Renal cortex interstitium (tissue), 15 donors: Measurements from ENCODE around the gene RBM44. TPM values are rescaled to one million over a fixed set of nuclear protein-coding genes. Genes with fewer than 3 reads are reported as not detected.
"Not testable (repeated sequence)": the region's sequence is repeated elsewhere in the genome, so short reads cannot be mapped to it uniquely, and the experiment has no call there.

Source experiments
- DNase-seq, 11 donors: peaks; one replicate each; pipeline ENCODE4 v3.0.0-alpha.2; 2013; ENCODE audit warnings: low read depth in 9 of 11, low spot score in 4 of 11; ENCODE audit errors: extremely low read depth in 1 of 11
- long read RNA-seq, 16 experiments: transcript quantifications; one replicate each; lab custom pipeline, GENCODE V29; 2026
- polyA plus RNA-seq, 3 donors: library from polyadenylated mRNA; unstranded; fragments of 120-200 nt; gene quantifications; one replicate each; pipeline ENCODE4 v1.2.1, GENCODE V29; 2013; ENCODE audit not compliant: insufficient read length in 3 of 3

RBM44 gene, protein sequence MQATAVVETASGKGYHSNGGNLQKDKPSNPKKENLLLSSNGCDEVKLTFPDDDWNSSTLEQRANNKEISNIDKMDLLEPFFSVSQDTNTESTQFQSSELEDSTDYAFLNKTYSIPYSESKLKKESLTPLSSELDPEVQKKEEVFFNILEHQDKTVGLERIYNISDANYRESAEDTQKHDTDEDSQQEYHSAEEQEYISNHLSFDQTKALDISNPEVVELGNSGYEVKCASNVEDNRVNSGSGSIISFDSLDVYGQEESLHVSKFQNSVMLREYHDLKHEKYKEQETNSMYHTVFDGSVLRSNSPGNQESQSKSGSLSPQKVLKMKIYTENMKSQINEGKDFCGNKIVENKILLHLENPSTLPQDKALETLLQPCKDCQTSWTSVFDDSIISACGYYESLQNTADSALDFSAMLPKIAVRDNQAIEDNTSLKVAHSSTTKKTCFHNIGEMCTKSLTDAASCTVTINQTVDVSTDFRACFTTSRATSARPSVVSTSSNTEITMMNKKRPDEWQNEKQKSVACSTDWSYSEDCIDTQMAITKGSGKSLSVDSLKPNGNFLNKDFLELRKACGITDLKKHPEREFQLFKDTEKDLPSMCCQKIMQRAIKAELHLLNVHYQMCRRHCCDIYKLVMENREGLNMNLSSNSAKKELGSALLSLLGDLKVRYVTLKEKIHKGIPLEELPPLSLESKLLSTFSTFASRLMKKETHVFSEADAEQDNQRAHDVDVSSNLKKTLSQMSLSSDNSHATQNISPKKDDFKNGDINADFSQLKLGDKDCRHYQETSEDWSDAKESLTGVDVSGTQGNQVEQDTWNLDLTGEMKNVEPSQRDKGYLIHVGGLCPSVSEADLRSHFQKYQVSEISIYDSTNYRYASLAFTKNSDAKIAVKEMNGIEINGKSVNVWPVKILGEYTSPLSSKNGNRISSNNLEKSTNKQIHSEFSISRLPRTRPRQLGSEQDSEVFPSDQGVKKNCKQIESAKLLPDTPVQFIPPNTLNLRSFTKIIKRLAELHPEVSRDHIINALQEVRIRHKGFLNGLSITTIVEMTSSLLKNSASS
- under 1 TPM; 0.53 to 0.70 (median 0.56) TPM for polyA plus RNA-seq
- long read RNA-seq, donor 1: 0 reads
- long read RNA-seq, donor 2: 0 reads
- long read RNA-seq, donor 3: 0 reads
- long read RNA-seq, donor 4: 0 reads
- long read RNA-seq, donor 5: 0 reads
- long read RNA-seq, donor 6: 0 reads
- long read RNA-seq, donor 7: 0 reads
- long read RNA-seq, donor 8: 0 reads
- long read RNA-seq, donor 9: 0 reads
- long read RNA-seq, donor 10: 0 reads
- long read RNA-seq, donor 11: 0 reads
- long read RNA-seq, donor 12: 0 reads
- long read RNA-seq, donor 13: 0 reads
- long read RNA-seq, donor 14: 0 reads
- long read RNA-seq, donor 15: 0 reads
- long read RNA-seq, donor 16: 0 reads

DNA sequence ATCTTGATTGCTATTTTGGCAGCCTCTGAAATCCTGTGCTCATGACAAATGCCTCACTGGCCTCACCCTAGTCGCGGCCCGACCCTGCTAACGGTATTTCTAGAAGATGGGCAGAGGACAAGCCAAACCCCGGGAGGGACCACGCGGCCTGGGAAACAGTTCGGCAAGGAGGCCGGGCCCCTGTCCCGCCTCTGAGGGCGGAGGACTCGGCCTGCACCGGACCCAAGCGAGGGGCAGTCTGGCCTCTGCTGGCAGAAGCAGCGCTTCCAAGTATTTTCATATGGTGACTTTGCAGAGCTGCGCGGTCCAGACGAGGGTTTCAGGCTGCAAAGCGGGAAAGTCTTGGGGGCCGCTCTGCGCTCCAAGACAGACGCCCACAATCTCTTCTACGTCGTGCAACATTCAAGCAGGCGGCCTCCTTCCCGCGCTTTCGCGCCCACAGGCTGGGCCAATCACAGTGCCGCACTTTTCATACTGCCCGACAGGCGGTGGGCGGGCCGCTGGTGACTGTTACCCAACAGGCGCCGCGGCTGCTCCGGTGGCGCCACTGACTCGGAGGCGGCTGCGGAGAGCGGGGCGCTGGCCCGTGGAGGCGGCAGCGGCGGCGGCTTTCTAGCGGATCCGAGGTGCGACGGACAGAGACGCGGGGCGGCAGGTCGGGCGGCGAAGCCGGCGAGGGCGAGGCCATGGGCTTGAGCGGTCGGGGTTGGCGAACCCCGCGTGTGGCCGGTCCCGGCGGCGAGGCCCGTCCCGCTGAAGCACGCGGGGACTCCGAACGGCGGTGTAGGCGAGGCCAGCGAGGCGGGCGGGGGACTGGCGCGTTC is at the start of gene RBM44:
Gene RBM44, plus strand, starts transcription at position 544 of the 824 bp plus-strand sequence. CDS start 14,831 bp downstream, outside the sequence.
- DNase-seq: no peak

DNA sequence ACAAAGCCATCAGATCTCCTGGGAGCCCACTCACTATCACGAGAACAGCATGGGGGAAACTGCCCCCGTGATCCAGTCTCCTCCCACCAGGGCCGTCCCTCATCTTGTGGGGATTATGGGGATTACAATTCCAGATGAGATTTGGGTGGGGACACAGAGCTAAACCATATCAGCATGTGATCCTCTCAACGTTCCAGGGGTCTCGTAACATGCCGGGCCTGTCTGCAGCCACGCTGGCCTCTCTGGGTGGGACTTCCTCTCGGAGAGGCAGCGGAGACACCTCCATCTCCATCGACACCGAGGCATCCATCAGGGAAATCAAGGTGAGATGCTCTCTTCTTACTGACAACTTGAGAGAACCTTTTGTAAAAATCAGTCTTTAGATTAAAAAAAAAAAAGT is 49.6 kb upstream of the RBM44 start:
- no peak for DNase-seq

DNA sequence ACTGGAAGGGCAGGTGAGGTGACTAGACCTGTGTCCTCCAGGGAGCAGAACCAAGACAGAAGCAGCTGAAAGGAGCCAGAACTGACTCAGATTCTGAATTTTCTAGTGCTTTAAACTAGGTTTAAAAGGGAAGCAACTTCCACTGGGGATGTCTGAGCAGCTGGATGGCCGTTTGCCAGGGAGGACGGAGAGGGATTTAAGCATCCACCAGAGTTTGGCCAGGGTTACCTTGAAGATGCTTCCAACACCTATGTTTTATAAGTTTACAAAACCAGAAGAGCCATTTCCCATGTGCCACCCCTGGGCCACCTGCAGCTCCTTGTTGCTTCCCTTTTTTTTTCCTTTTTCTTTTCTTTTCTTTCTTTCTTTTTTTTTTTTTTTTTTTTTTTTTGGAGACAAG is 48.6 kb upstream of the RBM44 start:
- no peak for DNase-seq

DNA sequence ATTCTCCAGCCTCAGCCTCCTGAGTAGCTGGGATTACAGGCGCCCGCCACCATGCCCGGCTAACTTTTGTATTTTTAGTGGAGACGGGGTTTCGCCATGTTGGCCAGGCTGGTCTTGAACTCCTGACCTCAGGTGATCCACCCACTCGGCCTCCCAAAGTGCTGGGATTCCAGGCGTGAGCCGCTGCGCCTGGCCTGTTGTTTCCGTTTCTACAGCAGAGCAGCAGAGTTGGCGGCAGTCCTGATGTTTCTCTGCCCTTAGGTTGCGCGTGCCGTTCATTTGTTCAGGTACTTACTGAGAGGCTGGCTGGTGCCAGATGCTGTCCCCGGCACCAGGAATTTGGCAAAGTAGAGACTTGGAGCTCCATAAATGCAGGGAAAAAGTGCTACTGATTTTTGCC is 48.1 kb upstream of the RBM44 start:
- not testable (repeated sequence) for DNase-seq

DNA sequence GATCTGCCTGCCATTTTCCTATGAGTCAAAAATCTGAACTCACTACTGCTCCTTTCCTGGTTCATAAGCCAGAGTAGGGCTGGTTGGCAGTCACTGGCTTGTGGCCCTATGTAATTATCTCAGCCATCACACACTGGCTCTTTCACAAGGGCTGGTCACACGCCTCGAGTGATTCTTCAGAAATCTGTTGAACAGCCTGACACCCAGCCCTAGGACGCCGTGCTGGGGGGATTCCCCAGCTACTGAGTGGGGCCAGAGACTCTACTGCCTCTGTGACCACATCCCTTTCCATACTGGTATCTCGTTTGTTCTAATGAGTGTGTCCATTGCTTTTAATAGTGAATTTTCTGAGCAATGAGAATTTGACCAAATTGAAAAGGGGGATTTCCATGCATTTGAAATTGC is 45.8 kb upstream of the RBM44 start:
- DNase-seq: no peak

DNA sequence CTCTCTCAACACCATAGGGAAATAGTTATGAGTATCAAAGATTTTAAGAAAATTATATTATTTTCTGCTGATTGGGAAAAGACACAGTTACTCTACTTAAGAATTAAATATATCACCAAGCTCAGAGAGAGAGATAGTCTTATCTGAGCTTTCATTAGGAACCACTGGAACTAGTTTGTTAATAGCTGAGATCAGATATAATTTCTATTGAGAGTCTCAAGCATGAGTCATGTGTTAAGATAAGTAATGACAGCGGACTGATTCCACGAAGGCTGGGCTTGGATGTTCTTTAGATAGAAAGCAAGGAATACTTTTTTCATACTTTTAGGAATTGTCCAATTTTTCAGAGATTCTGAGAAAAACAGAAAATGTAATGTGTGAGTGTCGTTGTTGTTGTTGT is 44.4 kb upstream of the RBM44 start:
- no peak for DNase-seq

DNA sequence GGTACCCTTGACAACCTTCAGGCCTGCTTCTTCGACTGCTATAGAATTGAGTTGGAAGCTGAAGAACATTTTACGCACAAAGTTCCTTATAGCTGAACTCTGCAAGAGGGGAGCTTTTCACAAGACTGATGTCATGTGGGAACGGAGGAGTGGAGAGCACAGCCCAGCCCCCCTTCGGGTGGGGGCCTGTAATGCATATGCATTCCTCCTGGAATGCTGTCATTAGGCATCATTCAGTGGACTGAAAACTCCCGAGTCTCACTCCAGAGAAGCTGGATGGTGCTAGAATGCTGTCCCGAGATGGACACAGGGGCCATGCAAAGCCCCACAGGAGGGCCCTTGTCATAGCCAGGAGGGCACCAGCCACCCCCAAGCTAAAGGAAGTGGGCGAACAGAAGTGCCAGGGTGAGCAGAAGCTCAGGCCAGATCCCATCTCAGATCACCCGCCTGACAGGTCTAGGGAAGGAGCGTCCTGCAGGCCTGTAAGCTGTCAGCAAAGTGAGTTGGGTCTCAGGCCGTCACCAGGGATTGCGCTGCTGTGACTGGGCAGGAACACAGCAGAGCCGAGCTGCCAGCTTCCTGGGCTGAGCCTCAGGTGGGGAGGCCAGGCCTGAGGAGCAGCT is 43.8 kb upstream of the RBM44 start:
- no peak for DNase-seq

DNA sequence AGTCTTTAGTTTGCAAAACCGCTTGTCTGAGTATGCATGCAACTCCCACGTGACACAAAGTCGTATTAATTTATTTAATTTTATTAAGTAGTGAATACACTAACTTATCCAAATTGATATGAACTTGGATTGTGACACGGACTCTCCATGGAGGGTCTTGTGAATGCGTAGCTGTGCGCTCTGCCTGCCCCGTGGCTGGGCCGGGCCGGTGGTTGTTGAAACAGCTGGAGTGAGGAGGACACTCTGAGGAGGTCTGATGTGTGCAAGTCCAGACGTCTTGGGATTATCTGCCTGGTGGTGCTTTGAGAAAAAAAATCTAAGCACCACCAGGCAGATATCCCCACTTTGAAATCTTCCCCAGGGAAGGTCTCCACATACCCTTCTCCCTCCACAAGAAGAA is 41.0 kb upstream of the RBM44 start:
- DNase-seq: no peak

DNA sequence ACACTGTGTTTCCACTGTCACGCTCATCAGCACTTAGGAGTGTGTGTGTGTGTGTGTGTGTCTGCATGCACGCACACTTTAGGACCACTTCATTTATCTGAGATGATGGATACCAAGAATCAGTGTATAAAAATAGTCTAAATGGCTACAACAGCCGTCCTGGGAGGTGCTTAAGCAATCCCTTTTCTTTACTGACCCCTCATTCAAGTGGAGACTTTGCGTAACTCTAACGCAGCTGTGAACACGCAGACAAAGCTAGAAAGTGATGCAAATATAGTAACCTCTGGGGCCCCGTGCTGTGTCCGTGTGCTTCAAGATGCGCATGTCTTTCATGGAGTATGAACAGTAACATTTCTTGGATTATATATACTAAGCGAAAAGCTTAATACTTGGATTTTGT is 40.4 kb upstream of the RBM44 start:
- DNase-seq: no peak

DNA sequence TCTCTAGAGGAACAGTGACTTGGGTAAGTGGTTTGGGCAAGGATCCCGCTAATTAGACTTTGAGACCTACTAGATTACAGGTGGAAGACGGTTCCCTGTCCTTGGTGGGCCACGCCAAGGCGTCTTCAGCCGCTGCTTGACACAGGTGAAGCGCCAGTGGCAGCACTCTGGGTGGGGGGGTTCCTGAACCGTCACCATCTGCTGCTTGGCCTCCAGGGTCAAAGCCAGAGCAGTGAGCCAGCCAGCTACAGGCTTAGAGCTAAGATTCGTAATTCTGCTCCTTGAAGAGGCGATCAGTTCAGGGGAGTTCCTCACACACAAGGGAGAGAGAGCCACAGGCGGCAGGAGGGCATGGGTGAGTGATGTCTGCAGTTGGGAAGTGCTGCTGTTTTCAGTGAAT is 39.4 kb upstream of the RBM44 start:
- no peak for DNase-seq

DNA sequence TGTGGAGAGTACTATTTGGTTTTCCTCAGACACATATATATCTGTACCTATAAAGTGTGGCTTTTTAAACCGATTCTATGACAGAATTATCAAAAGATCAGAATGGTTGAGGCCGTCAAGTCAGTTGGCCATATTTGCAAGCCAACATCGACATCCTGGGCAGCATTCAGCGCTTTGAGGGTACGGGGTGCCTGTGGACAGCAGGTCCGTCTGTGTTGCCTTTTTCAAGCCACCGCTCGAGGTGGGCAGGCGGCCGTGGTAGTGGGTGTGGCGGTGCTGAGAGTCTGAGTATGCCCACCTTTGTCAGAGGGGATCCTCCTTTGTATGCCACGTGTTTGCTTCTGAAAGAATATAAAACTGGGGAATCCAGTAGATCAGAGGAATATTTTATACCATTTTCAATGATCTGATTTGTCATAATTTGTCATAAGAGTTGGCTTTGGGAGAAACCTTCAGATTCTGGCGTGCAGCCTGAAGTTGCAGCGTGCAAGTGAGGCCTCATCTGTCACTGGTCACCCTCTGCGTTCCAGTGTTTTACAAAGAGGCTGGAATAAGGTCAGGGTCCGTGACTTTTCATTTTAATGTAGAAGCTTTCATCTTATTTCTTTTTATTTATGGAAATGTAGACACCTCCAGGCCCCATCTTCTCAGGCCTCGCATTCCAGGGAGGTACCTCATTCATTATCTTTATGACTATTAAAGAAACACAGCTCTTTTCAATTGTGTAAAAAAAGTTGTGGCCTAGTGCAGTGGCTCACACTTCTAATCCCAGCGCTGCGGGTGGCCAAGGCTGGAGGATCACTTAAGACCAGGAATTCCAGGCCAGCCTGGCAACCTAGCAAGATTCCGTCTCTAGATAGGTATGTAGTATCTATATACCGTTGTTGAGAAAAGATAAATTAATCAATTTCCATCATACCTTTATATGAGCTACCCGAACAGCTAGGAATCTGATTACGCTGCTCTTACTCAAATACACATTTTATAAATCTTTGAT is 37.8 kb upstream of the RBM44 start:
- DNase-seq: no peak

DNA sequence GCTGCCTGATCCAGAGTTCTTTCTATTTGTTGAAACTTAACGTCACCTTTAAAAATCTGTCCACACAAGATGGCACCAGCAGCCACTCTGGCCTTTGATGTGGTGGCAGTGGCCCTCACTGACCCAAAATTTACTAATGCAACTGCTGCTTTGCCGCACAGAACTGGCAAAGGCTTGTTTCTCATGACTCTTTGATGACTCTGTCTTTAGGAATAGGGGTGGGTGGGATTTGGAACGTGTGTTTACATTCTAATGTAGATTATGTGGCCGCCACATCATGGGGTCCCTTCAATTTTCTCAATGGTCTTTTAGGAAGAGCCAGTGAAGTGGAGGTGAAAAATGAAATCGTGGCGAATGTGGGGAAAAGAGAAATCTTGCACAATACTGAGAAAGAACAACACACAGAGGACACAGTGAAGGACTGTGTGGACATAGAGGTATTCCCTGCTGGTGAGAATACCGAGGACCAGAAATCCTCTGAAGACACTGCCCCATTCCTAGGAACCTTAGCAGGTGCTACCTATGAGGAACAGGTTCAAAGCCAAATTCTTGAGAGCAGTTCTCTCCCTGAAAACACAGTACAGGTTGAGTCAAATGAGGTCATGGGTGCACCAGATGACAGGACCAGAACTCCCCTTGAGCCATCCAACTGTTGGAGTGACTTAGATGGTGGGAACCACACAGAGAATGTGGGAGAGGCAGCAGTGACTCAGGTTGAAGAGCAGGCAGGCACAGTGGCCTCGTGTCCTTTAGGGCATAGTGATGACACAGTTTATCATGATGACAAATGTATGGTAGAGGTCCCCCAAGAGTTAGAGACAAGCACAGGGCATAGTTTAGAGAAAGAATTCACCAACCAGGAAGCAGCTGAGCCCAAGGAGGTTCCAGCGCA is 36.0 kb upstream of the RBM44 start:
- DNase-seq: not testable (repeated sequence)

DNA sequence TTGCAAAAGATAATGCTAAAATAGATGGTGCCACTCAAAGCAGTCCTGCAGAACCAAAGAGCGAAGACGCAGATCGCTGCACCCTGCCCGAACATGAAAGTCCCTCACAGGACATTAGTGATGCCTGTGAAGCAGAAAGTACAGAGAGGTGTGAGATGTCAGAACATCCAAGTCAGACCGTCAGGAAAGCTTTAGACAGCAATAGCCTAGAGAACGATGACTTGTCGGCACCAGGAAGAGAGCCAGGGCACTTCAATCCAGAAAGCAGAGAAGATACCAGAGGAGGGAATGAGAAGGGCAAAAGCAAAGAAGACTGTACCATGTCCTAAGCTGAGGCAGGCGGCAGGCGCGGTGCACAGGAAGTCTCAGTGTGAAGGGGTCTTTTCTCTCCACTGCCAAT is 34.8 kb upstream of the RBM44 start:
- DNase-seq: no peak

DNA sequence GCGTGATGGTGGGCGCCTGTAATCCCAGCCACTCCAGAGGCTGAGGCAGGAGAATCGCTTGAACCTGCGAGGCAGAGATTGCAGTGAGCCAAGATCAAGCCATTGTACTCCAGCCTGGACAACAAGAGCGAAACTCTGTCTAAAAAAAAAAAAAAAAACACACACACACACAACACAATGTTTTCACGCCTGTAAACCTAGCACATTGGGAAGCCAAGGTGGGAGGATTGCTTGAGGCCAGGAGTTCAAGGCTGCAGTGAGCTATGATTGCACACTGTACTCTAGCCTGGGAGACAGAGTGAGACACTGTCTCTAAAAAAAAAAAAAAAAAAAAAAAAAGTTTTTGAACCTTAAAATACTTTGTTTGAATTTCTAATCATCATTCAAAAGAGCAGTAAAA is 33.5 kb upstream of the RBM44 start:
- DNase-seq: not testable (repeated sequence)

DNA sequence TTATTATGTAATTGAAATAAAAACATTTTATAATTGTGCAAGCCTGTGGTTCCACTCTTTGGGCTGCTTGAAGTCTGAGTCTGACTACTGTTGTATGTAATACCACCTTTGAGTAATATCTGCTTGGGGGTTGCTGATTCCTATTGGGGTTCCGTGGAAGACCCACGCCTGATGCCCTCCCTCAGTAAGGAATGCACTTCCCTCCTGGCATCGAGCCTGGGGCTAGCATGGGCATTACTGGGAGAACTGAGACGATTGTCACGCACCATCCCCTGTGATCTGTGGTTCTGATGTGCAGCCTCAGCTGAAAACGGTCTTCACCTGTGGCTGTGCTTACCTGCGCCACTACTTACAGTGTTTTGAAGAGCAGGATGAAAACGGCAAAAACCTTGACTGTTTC is 32.7 kb upstream of the RBM44 start:
- DNase-seq: no peak

DNA sequence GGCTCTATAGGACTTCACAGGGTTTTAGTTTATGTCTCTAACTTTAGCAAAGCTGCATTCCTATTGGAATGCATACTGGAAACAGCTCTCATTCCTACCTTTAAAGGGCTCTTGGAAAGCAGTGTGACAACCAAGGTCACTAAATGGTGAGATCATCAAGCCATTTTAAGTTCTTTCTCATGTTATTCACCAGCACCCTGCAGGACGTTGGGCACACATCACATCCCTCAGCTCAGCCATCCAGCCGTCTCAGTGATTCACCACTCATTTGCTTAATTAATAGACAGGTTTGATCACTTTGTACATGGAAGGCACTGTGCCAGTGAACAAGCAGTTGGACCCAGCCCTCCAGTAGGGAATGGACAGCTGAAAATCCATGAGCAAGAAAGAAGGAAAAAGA is 32.2 kb upstream of the RBM44 start:
- no peak for DNase-seq
